ENCODE data around the gene KIF21B. TPM values are rescaled to one million over a fixed set of nuclear protein-coding genes. Genes with fewer than 3 reads are reported as not detected.

Gene KIF21B
- total and polyA plus RNA-seq, 2 of the 8 experiments (the other 6 are each of a cell fraction or from before 2014, with no cell fraction given), result 10.8 to 26.5 TPM

GRCh38 chr1:201008666-201009360, 14.7 kb downstream of the KIF21B start (continued):
- TF ChIP-seq HDAC6 (IDR thresholded peaks at IDR 0.05; ENCODE audit: low read depth, low read length), result no peak
